A673 (cell line): Measurements from ENCODE around the gene BATF.

ENCODE experiments used
- CTCF ChIP-seq: fragments of 300-800, 200-600 bp; sonication (generic); conservative IDR thresholded peaks from 2 replicates; pipeline ENCODE4 v1.5.1; 2017; ENCODE audit warnings: low read depth, mild to moderate bottlenecking, antibody characterized with exemption, low read length, moderate library complexity, mixed read lengths
- EZH2 ChIP-seq: fragments of 200-600 bp; sonication (generic); IDR thresholded peaks from 2 replicates; pipeline ENCODE4 v1.6.1; 2017; ENCODE audit warnings: borderline replicate concordance, low read depth, mild to moderate bottlenecking, mixed read lengths, antibody characterized with exemption, low read length; ENCODE audit not compliant: poor library complexity, severe bottlenecking

- no peak for TF ChIP-seq CTCF
- no peak for TF ChIP-seq EZH2
Measured at GRCh38 chr14:75527449-75528163, 5.3 kb downstream of the BATF start.
